LNCaP clone FGC (cell line): ENCODE measurements around the gene CASD1.

Experiments
- DNase-seq: peaks from one replicate; pipeline ENCODE4 v3.0.0-alpha.2; 2011; ENCODE audit warnings: low read depth
- H3K4me3 ChIP-seq: 2 replicates; pipeline ENCODE4 v1.5.1; 2011; ENCODE audit warnings: mild to moderate bottlenecking, low read depth, low read length, control low read depth
- CTCF ChIP-seq: IDR thresholded peaks from 2 replicates; pipeline ENCODE4 v1.5.1; 2012; ENCODE audit warnings: mild to moderate bottlenecking; ENCODE audit not compliant: control insufficient read depth, insufficient read depth; ENCODE audit errors: extremely low read depth

CASD1 gene

GRCh38 chr7:94590526-94591162, 81.0 kb downstream of the CASD1 start:
- no peak for DNase-seq
- no peak overlapping the region for H3K4me3 ChIP-seq
- TF ChIP-seq CTCF: no peak

GRCh38 chr7:94591176-94591575, 81.6 kb downstream of the CASD1 start:
- no peak for DNase-seq
- TF ChIP-seq CTCF: no peak
- H3K4me3 ChIP-seq: no peak overlapping the region

GRCh38 chr7:94594882-94595281, 85.3 kb downstream of the CASD1 start:
- H3K4me3 ChIP-seq: no peak overlapping the region
- no peak for DNase-seq
- TF ChIP-seq CTCF: no peak

- no peak overlapping the region for H3K4me3 ChIP-seq
- DNase-seq: no peak
- no peak for TF ChIP-seq CTCF
These were observed 86.1 kb downstream of the CASD1 start for GRCh38 chr7:94595717-94596116.

- no peak for DNase-seq
- no peak overlapping the region for H3K4me3 ChIP-seq
- no peak for TF ChIP-seq CTCF
These were observed 90.7 kb downstream of the CASD1 start for GRCh38 chr7:94600267-94600666.

GRCh38 chr7:94602181-94602580, 92.6 kb downstream of the CASD1 start:
- TF ChIP-seq CTCF: no peak
- no peak overlapping the region for H3K4me3 ChIP-seq
- no peak for DNase-seq

- no peak for DNase-seq
- no peak overlapping the region for H3K4me3 ChIP-seq
- no peak for TF ChIP-seq CTCF
These were observed 95.4 kb downstream of the CASD1 start for GRCh38 chr7:94605031-94605430.
